T-helper 1 cell treated with Interleukin-12 subunit alpha and Interleukin-12 subunit beta and Interleukin-4 antibody, amounts not matched to agents 30 ng/mL and 1 ng/mL, for 36 hours (primary cell): ENCODE results near the gene EXOSC10. TPM values are rescaled to one million over a fixed set of nuclear protein-coding genes. Genes with fewer than 3 reads are reported as not detected.
"Not testable (repeated sequence)": the region's sequence is repeated elsewhere in the genome, so short reads cannot be mapped to it uniquely, and the experiment has no call there.

Experiments used
- intact Hi-C: fragments of 100-400 bp; cut with micrococcal nuclease; formaldehyde crosslinking; loops from one replicate; pipeline ENCODE4 v1.15.1; 2024
- total RNA-seq: library from RNA; stranded (reverse); gene quantifications from 2 replicates; pipeline ENCODE4 v1.2.3, GENCODE V29; 2022

Gene EXOSC10
- total RNA-seq, 1 donor from 2014 or later: 86.2 TPM

GRCh38 chr1:11109047-11109760 is 9.5 kb upstream of the EXOSC10 start:
- intact Hi-C loops: no loop called here

GRCh38 chr1:11107599-11107998 is 7.9 kb upstream of the EXOSC10 start:
- intact Hi-C loops: no loop called here

- intact Hi-C loops: no loop called here
Observed at GRCh38 chr1:11105586-11105985, 5.9 kb upstream of the EXOSC10 start.

GRCh38 chr1:11101347-11101746 is 1.7 kb upstream of the EXOSC10 start:
- intact Hi-C loops: no loop called here

GRCh38 chr1:11100806-11101205 is 1.1 kb upstream of the EXOSC10 start:
- intact Hi-C loops: not testable (repeated sequence)

- intact Hi-C loops: no loop called here
Observed at GRCh38 chr1:11100149-11100493, 452 bp upstream of the EXOSC10 start.

GRCh38 chr1:11098931-11099309 is 749 bp downstream of the EXOSC10 start:
- intact Hi-C loops: loop anchor here (1.0 to 2.0 kb wide), 6 partner anchors 39 to 810 kb away; partner anchors contain the start of genes DFFA, MTOR, SRM and TARDBP

GRCh38 chr1:11083784-11084183 is 15.9 kb downstream of the EXOSC10 start:
- intact Hi-C loops: not testable (repeated sequence)

GRCh38 chr1:11080931-11081330 is 18.7 kb downstream of the EXOSC10 start:
- intact Hi-C loops: no loop called here

- intact Hi-C loops: no loop called here
Observed at GRCh38 chr1:11078631-11079030, 21.0 kb downstream of the EXOSC10 start.

- intact Hi-C loops: not testable (repeated sequence)
Observed at GRCh38 chr1:11073398-11073797, 26.3 kb downstream of the EXOSC10 start.

GRCh38 chr1:11072216-11072917 is 27.3 kb downstream of the EXOSC10 start:
- intact Hi-C loops: no loop called here

- intact Hi-C loops: no loop called here
Observed at GRCh38 chr1:11071463-11072215, 28.0 kb downstream of the EXOSC10 start.

GRCh38 chr1:11070876-11071275 is 28.8 kb downstream of the EXOSC10 start:
- intact Hi-C loops: no loop called here

GRCh38 chr1:11068600-11069473 is 30.8 kb downstream of the EXOSC10 start:
- intact Hi-C loops: no loop called here

GRCh38 chr1:11067716-11068599 is 31.7 kb downstream of the EXOSC10 start:
- intact Hi-C loops: no loop called here

- intact Hi-C loops: no loop called here
Observed at GRCh38 chr1:11065796-11066195, 33.9 kb downstream of the EXOSC10 start.

- intact Hi-C loops: no loop called here
Observed at GRCh38 chr1:11064942-11065341, 34.7 kb downstream of the EXOSC10 start.

- intact Hi-C loops: not testable (repeated sequence)
Observed at GRCh38 chr1:11063937-11064537, 35.6 kb downstream of the EXOSC10 start.

GRCh38 chr1:11062965-11063401 is 36.7 kb downstream of the EXOSC10 start:
- intact Hi-C loops: no loop called here
